H9 (cell line): Measurements from ENCODE around the gene NODAL. TPM values are rescaled to one million over a fixed set of nuclear protein-coding genes. Genes with fewer than 3 reads are reported as not detected.

Source experiments
- DNase-seq: peaks from one replicate; pipeline ENCODE4 v3.0.0-alpha.2; 2017
- H2AFZ ChIP-seq: one replicate; pipeline ENCODE4 v1.6.1; 2013; ENCODE audit warnings: mild to moderate bottlenecking, low read length, control low read depth, moderate library complexity
- H2AK5ac ChIP-seq: 2 replicates; pipeline ENCODE4 v1.6.1; 2013; ENCODE audit warnings: low read length, control low read depth, mixed read lengths; ENCODE audit not compliant: insufficient read length
- H2BK120ac ChIP-seq: one replicate; pipeline ENCODE4 v1.6.1; 2013; ENCODE audit warnings: low read depth, mild to moderate bottlenecking, low read length, control low read depth, inconsistent platforms; ENCODE audit not compliant: poor library complexity, severe bottlenecking
- H2BK12ac ChIP-seq: 2 replicates; pipeline ENCODE4 v1.6.1; 2013; ENCODE audit warnings: low read length, control low read depth, mixed read lengths, low read depth; ENCODE audit not compliant: insufficient read length
- H2BK15ac ChIP-seq: 2 replicates; pipeline ENCODE4 v1.6.1; 2013; ENCODE audit warnings: low read depth, low read length, control low read depth
- H2BK20ac ChIP-seq: one replicate; pipeline ENCODE4 v1.6.1; 2013; ENCODE audit warnings: low read depth, mild to moderate bottlenecking, low read length, control low read depth, inconsistent platforms; ENCODE audit not compliant: poor library complexity, severe bottlenecking
- H2BK5ac ChIP-seq: 2 replicates; pipeline ENCODE4 v1.6.1; 2013; ENCODE audit warnings: low read length, control low read depth, mixed read lengths; ENCODE audit not compliant: insufficient read length
- H3K14ac ChIP-seq: 2 replicates; pipeline ENCODE4 v1.6.1; 2013; ENCODE audit warnings: low read length, control low read depth; ENCODE audit not compliant: insufficient read depth
- H3K18ac ChIP-seq: 2 replicates; pipeline ENCODE4 v1.6.1; 2013; ENCODE audit warnings: low read depth, mild to moderate bottlenecking, mixed read lengths, low read length, control low read depth; ENCODE audit not compliant: insufficient read length
- H3K23ac ChIP-seq: 2 replicates; pipeline ENCODE4 v1.6.1; 2013; ENCODE audit warnings: low read length, control low read depth, mixed read lengths, low read depth; ENCODE audit not compliant: insufficient read length
- H3K23me2 ChIP-seq: 2 replicates; pipeline ENCODE4 v1.6.1; 2013; ENCODE audit warnings: low read depth, mild to moderate bottlenecking, mixed read lengths, low read length, control low read depth; ENCODE audit not compliant: insufficient read length, poor library complexity, severe bottlenecking
- H3K27ac ChIP-seq: 2 replicates; pipeline ENCODE4 v1.5.1; 2013; ENCODE audit warnings: low read length, control low read depth, mixed read lengths, low read depth; ENCODE audit not compliant: insufficient read length
- H3K27me3 ChIP-seq: 2 replicates; pipeline ENCODE4 v1.6.1; 2013; ENCODE audit warnings: low read length, control low read depth, inconsistent platforms; ENCODE audit not compliant: insufficient read depth
- H3K4ac ChIP-seq: 2 replicates; pipeline ENCODE4 v1.6.1; 2013; ENCODE audit warnings: low read depth, mild to moderate bottlenecking, control low read depth, inconsistent platforms, low read length, moderate library complexity
- H3K4me1 ChIP-seq: 2 replicates; pipeline ENCODE4 v1.6.1; 2013; ENCODE audit warnings: low read length, control low read depth, inconsistent platforms; ENCODE audit not compliant: insufficient read depth
- H3K4me2 ChIP-seq: 2 replicates; pipeline ENCODE4 v1.6.1; 2013; ENCODE audit warnings: low read length, control low read depth, mixed read lengths; ENCODE audit not compliant: insufficient read length, insufficient read depth
- H3K56ac ChIP-seq: 2 replicates; pipeline ENCODE4 v1.6.1; 2013; ENCODE audit warnings: low read depth, mild to moderate bottlenecking, mixed read lengths, low read length, control low read depth; ENCODE audit not compliant: insufficient read length
- H3K79me1 ChIP-seq: 2 replicates; pipeline ENCODE4 v1.6.1; 2013; ENCODE audit warnings: low read depth, mild to moderate bottlenecking, moderate library complexity, low read length, control low read depth, inconsistent platforms; ENCODE audit not compliant: insufficient read depth, poor library complexity, severe bottlenecking
- H3K79me2 ChIP-seq: 2 replicates; pipeline ENCODE4 v1.6.1; 2013; ENCODE audit warnings: low read length, control low read depth, inconsistent platforms; ENCODE audit not compliant: insufficient read depth
- H3K9ac ChIP-seq: 2 replicates; pipeline ENCODE4 v1.6.1; 2013; ENCODE audit warnings: low read length, control low read depth, mixed read lengths; ENCODE audit not compliant: insufficient read length; ENCODE audit errors: extremely low read depth
- H3K9me3 ChIP-seq: one replicate; pipeline ENCODE4 v1.6.1; 2013; ENCODE audit warnings: low read depth, low read length, inconsistent platforms; ENCODE audit not compliant: control insufficient read depth
- H3T11ph ChIP-seq: one replicate; pipeline ENCODE4 v1.6.1; 2013; ENCODE audit warnings: mild to moderate bottlenecking, low read length, control low read depth, inconsistent platforms
- H4K20me1 ChIP-seq: one replicate; pipeline ENCODE4 v1.6.1; 2013; ENCODE audit not compliant: control insufficient read depth, insufficient read length, insufficient read depth
- H4K5ac ChIP-seq: 2 replicates; pipeline ENCODE4 v1.6.1; 2013; ENCODE audit warnings: low read depth, mild to moderate bottlenecking, mixed read lengths, low read length, control low read depth; ENCODE audit not compliant: insufficient read length
- H4K8ac ChIP-seq: replicated peaks from 2 replicates; pipeline ENCODE4 v1.6.1; 2013; ENCODE audit warnings: low read length, control low read depth, mixed read lengths, low read depth; ENCODE audit not compliant: insufficient read length
- H4K91ac ChIP-seq: 2 replicates; pipeline ENCODE4 v1.6.1; 2013; ENCODE audit warnings: low read depth, mild to moderate bottlenecking, moderate library complexity, mixed read lengths, low read length, control low read depth; ENCODE audit not compliant: insufficient read length
- H3K27ac Mint-ChIP-seq, 3 experiments: 2 replicates in 2 of 3; 3 replicates in 1 of 3; pipeline ENCODE4 v1.8.0; 2020 to 2021; ENCODE audit warnings: mixed read lengths in 3 of 3, mild to moderate bottlenecking in 1 of 3, moderate library complexity in 1 of 3
- H3K27me3 Mint-ChIP-seq: 2 replicates; pipeline ENCODE4 v1.8.0; 2021; ENCODE audit warnings: low read depth, mild to moderate bottlenecking, moderate library complexity, mixed read lengths
- H3K36me3 Mint-ChIP-seq, 3 experiments: 2 replicates in 2 of 3; 3 replicates in 1 of 3; pipeline ENCODE4 v1.8.0; 2020 to 2021; ENCODE audit warnings: low read depth in 3 of 3, mixed read lengths in 3 of 3; ENCODE audit not compliant: insufficient read depth in 1 of 3
- H3K4me1 Mint-ChIP-seq, 2 experiments: 2 replicates each; pipeline ENCODE4 v1.8.0; 2020; ENCODE audit warnings: mixed read lengths in 2 of 2
- H3K4me3 Mint-ChIP-seq, 2 experiments: 2 replicates in 1 of 2; 3 replicates in 1 of 2; pipeline ENCODE4 v1.8.0; 2020 to 2021; ENCODE audit warnings: mild to moderate bottlenecking in 2 of 2, mixed read lengths in 2 of 2, moderate library complexity in 1 of 2
- H3K9me3 Mint-ChIP-seq, 2 experiments: 2 replicates in 1 of 2; 3 replicates in 1 of 2; pipeline ENCODE4 v1.8.0; 2020; ENCODE audit warnings: mild to moderate bottlenecking in 2 of 2, mixed read lengths in 2 of 2, moderate library complexity in 1 of 2
- CTCF ChIP-seq: fragments of 200-600 bp; sonication (generic); conservative IDR thresholded peaks from 3 replicates; pipeline ENCODE4 v1.8.0; 2021; ENCODE audit warnings: antibody characterized with exemption, mild to moderate bottlenecking
- WGBS: extraction: QIAGEN DNeasy Blood & Tissue Kit; methylation state at CpG from one replicate; pipeline ENCODE4 v1.1.7; 2013; ENCODE audit warnings: missing lambda C conversion rate, low lambda C conversion rate, mixed read lengths; ENCODE audit not compliant: insufficient read length; ENCODE audit errors: extremely low coverage; 5-methylcytosine and 5-hydroxymethylcytosine counted together
- long read RNA-seq: library from polyadenylated mRNA; unstranded; transcript quantifications from one replicate; pipeline ENCODE4 v2.0.0, GENCODE V29; 2020
- total RNA-seq: library from RNA; stranded (reverse); gene quantifications from 2 replicates; pipeline ENCODE4 v1.2.1, GENCODE V29; 2021

The NODAL gene
- 80.7 and 84.7 TPM in 2 replicates for total RNA-seq
- long read RNA-seq, transcript NODAL-201 (3 exons, 1,665 nt) = major isoform, 1,117 of 1,342 reads
- long read RNA-seq, partial matches to known transcripts = 10 of 1,342 reads
- long read RNA-seq, other reads (novel, unspliced or antisense) = 215 of 1,342 reads

DNA sequence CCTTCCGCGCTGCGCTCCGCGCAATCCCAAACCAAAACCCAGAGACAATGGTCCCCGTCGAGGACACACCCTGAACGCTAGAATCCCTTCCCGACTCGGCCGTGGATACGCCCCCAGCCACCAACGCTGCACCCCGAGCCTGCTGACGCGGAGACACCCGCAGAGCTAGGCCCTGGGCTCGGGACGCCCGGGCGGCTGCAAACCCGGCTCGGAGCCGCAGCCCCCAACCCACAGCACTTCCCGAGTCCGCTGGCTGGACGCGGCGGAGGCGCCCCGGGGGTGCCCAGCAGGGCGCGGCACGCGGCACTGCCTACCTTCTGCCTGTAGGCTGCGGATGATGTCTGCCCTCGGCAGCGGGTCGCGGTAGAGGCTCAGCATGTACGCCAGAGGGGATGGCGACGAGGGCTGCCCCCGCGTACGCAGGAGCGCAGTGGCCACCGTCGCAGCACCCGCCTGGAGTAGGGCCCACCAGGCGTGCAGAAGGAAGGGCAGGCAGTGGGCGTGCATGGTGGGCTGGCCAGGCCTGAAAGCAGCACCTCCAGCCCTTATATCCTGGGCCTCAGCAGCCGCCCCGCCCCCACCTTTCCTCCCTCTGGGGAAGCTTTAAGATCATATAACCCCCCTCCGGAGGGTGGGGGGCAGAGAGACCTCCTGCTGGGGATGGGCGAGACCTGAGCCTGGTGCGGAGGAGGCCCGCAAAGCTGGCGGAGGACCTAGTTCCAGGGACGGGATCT is at the start of gene NODAL:
Gene NODAL, minus strand, starts transcription at position 521 of the 734 bp plus-strand sequence. Its CDS starts 14 bp downstream, at position 507.
- peak within 1 kb of the TSS in 2 of 3 experiments; percentile 77 to 93; a peak in 4 of 7 replicates for H3K27ac Mint-ChIP-seq
- Histone ChIP-seq H3K14ac (peak within 1 kb of the TSS; percentile 3; the same call in 1 of the 2 replicates), H2BK20ac (no peak within 1 kb of the TSS), H3K4ac (no peak within 1 kb of the TSS), H4K20me1 (no peaks in the 10 kb centered on the region), H3K27me3 (peaks cover 7% of the 10 kb centered on the region; the same call in 1 of the 2 replicates), H3K4me1 (peaks cover 9% of the 10 kb centered on the region; the same call in 1 of the 2 replicates), H3K4me2 (peak within 1 kb of the TSS; percentile 66), H2BK12ac (no peak within 1 kb of the TSS), H2BK120ac (no peak within 1 kb of the TSS), H3K23me2 (peaks cover 14% of the 10 kb centered on the region), H2BK15ac (no peak within 1 kb of the TSS), H3T11ph (no peak within 1 kb of the TSS), H3K18ac (peak within 1 kb of the TSS; percentile 6), H2BK5ac (no peak within 1 kb of the TSS), H3K9ac (no peak within 1 kb of the TSS), H4K5ac (no peak within 1 kb of the TSS), H4K8ac (no peak within 1 kb of the TSS), H3K9me3 (no peaks in the 10 kb centered on the region), H2AK5ac (no peak within 1 kb of the TSS), H3K79me1 (no peaks in the 10 kb centered on the region), H3K27ac (no peak within 1 kb of the TSS), H3K23ac (no peak within 1 kb of the TSS), H3K79me2 (peaks cover 3% of the 10 kb centered on the region; the same call in 1 of the 2 replicates), H2AFZ (no peak within 1 kb of the TSS), H4K91ac (no peak within 1 kb of the TSS), H3K56ac (no peak within 1 kb of the TSS)
- no CpG with 5 or more reads among the region's 60 CpGs for WGBS
- peak; percentile 27; the same call in 2 of the 3 replicates for TF ChIP-seq CTCF
- H3K4me3 Mint-ChIP-seq = peak within 1 kb of the TSS; percentile 74 to 75
- peaks cover 0 to 4% of the 10 kb centered on the region in 2 experiments; a peak in 2 of 5 replicates for H3K9me3 Mint-ChIP-seq
- peak; percentile 72 for DNase-seq
- peaks cover 0 to 27% (median 2%) of the 10 kb centered on the region in 3 experiments; a peak in 2 of 7 replicates for H3K36me3 Mint-ChIP-seq
- peaks cover 45% of the 10 kb centered on the region for H3K27me3 Mint-ChIP-seq
- H3K4me1 Mint-ChIP-seq = peaks cover 50 to 55% of the 10 kb centered on the region in 2 experiments
